Posterior vena cava (tissue), 2 donors: ENCODE results near the gene DPAGT1. TPM values are rescaled to one million over a fixed set of nuclear protein-coding genes. Genes with fewer than 3 reads are reported as not detected.
"Not testable (repeated sequence)": the region's sequence is repeated elsewhere in the genome, so short reads cannot be mapped to it uniquely, and the experiment has no call there.

Source experiments
- DNase-seq: peaks from one replicate; pipeline ENCODE4 v3.0.0-alpha.2; 2020; ENCODE audit warnings: low spot score
- intact Hi-C, 2 donors: fragments of 100-400 bp; cut with DNase I; formaldehyde crosslinking; loops; one replicate each; pipeline versions ENCODE4 v1.14.1 to v1.14.2; 2022 to 2023
- long read RNA-seq, 2 donors: library from polyadenylated mRNA; unstranded; transcript quantifications; one replicate each; pipeline ENCODE4 v2.0.0, GENCODE V29; 2020 to 2021
- total RNA-seq, 2 donors: library from RNA; stranded (reverse); fragmentation: NEBNext Ultra II Directional; extraction: Animal tissue kit (Norgen Biotek cat#: 25700); gene quantifications; one replicate each; pipeline ENCODE4 v1.2.1, GENCODE V29; 2021
- donor health status: DM: yes; HTN: yes; CAD: no.
- donor health status: DM: yes; HTN: yes; CAD: no.

DPAGT1 gene
- 10 to 100 TPM; 23.8 to 24.2 TPM for total RNA-seq
- long read RNA-seq, donor 1, transcript DPAGT1-201 (9 exons, 2,205 nt): major isoform, 8 of 10 reads
- long read RNA-seq, donor 1, partial matches to known transcripts: 0 of 10 reads
- long read RNA-seq, donor 1, other reads (novel, unspliced or antisense): 2 of 10 reads
- long read RNA-seq, donor 2, transcript DPAGT1-201 (9 exons, 2,205 nt): major isoform, 20 of 36 reads
- long read RNA-seq, donor 2, partial matches to known transcripts: 4 of 36 reads
- long read RNA-seq, donor 2, other reads (novel, unspliced or antisense): 9 of 36 reads

DNA sequence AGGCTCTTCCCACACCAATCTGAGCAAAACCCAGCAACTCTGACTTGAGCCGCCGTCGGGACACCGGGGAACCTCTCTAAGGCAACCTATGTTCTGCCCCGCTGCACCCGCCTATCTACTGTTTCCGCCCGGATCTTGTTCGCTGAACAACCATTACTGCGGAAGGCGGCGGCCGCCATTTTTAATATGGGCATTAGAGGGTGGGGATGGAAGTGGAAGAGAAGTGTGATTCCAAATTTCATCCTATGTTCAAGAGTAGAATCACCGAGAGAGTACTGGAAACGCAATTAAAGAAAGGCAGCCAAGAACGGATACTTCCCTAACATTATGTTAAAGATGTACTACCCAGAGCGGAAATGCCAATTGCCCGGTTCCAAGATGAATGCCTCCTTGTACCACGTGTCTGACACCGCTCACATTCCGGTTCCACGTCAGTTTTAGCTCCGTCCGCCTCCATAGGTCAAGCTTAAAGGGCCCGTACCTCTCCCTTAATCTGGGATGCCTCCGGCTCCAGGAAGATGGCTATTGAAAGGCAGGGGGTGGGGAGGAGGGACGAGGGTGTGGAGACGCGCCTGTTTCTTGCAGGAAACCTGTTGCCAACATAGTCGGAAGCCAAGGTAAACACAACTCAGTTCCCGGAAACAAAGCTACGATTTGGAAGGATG, at the start of gene DPAGT1:
Gene DPAGT1 (minus strand): TSS at position 95 of the 665 bp plus-strand sequence. CDS start 198 bp downstream, outside the sequence.
- peak; percentile 95 for DNase-seq
- intact Hi-C loops: no loop called here

DNA sequence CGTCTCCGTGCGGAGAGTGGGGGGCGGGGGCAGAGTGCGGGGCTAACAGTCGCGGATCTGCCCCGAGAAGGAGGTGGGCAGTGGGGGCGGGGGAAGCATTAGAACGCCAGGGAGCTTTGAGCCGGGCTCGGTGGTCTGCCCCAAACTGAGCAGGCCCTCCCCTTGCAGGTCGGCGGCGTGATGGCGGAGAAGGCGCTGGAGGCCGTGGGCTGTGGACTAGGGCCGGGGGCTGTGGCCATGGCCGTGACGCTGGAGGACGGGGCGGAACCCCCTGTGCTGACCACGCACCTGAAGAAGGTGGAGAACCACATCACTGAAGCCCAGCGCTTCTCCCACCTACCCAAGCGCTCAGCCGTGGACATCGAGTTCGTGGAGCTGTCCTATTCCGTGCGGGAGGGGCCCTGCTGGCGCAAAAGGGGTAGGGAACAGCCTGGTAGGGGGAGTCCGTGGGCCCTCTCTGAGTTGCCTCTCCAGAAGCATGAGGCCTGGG, 48.2 kb upstream of the DPAGT1 start:
- no peak for DNase-seq
- intact Hi-C loops: loop anchor here in 1 of 2 donors (10.0 kb wide), 1 partner anchor 45 kb away; no protein-coding TSS in a partner anchor

DNA sequence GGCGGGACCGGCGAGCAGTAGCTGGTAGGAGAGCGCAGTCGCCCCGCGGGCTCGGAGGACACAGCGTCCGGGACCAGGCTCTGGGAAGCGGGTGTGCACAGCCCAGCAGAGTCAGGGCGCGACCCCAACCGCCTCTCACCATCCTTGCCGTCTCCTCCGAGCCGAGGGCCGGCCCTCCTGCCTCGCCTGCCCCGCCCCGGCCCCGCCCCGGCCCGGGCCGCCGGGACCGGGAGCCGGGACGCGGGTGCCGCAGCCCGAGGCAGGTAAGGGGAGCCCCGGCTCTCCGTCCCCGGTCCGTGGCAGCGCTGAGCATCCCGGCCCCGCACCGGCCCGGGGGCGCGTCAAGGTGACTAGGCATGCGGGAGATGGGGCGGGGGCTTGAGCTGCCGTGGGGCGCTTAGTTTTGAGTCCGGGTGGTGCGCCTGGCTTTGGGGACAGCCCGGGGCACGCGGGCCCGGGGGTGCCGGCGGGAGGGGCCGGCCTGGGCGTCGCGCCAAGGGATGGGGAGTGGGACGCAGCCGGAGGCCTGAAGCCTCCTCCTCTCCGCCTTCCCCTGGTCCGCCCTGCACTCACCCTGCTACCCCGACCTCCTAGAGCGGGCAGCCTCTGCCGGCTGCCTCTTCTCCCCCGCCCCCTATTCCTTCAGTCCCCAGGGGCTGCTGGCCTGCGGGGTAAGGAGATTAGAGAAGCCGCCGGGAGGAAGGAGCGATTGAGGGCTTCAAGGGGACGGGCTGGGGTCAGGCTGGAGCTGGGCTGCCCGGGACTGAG, 47.5 kb upstream of the DPAGT1 start, which contains the start of gene ABCG4:
Gene ABCG4 (plus strand): TSS at position 35 of the 768 bp plus-strand sequence. CDS start 914 bp downstream, outside the sequence.
- DNase-seq: no peak

DNA sequence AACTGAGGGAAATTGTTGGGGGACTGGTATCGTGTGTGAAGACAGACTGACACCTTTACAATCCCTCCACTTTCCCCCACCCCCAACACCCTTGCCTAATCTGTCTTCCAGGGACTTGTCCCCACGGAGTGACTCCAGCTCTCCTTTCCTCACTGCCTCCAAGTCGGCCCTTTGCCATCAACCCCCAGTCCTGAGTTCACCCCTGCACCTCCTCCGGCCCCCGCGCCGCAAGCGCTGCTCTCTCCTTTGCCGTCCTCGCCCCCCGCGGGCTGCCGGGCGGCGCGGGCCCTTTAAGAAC, 47.0 kb upstream of the DPAGT1 start:
- no peak for DNase-seq
- intact Hi-C loops: loop anchor here in 1 of 2 donors (10.0 kb wide), 1 partner anchor 46 kb away; no protein-coding TSS in a partner anchor

More for the DNA sequence above, 47.5 kb upstream of the DPAGT1 start, which contains the start of gene ABCG4:
- intact Hi-C loops: loop anchor here in 1 of 2 donors (10.0 kb wide), 1 partner anchor 46 kb away; no protein-coding TSS in a partner anchor

DNA sequence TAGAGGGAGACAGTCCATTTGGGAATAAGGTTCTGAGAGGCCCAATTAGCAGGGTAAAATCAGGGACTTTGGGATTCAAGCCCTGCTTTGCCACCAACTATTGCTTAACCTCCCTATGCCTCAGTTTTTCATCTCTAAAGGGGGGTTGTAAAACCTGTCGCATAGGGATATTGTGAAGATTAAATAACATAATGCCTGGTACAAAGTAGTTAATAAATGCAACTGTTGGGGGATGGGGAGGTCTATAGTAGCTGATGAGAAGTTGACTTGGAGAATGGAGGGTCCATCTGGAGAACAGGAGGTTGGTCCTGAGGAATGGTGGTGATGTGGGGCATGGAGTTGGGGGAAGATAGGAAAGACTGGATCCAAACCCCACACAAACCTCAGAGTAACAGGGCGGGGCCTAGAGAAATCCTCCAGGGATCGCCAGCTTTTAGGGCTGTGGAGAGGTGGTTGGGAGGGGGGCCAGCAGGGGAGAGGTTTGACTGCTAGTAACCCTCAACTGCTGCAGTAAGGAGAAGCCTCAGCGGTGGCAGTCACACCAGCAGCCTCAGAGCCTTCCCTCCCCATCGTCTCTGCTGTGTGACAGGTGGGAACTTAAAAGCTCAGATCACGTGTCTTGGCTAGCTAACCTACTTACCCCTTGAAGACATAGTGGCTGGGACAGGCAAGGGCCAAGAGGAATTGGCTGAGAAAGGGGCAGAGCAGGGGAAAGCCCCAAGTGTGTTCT, 46.1 kb upstream of the DPAGT1 start:
- intact Hi-C loops: loop anchor here in 1 of 2 donors (10.0 kb wide), 1 partner anchor 47 kb away; no protein-coding TSS in a partner anchor
- no peak for DNase-seq

DNA sequence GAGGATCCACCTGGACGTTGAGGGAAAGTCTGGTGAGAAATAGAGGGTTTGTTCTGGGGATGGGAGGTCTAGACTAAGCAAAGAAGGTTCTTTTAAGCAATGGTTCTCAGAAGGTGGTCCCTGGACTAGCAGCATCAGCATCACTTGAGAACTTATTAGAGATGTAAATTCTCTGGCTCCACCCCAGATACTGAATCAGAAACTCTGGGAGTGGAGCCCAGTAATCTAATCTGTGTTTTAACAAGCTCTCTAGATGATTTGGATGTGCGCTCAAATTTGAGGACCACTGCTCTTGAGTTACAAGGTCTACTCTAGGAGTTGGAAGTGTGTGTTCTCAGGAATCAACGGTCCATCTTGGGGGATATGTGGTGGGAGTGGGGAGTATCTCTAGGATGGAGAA, 43.9 kb upstream of the DPAGT1 start:
- intact Hi-C loops: loop anchor here in 1 of 2 donors (10.0 kb wide), 1 partner anchor 49 kb away; no protein-coding TSS in a partner anchor
- no peak for DNase-seq

DNA sequence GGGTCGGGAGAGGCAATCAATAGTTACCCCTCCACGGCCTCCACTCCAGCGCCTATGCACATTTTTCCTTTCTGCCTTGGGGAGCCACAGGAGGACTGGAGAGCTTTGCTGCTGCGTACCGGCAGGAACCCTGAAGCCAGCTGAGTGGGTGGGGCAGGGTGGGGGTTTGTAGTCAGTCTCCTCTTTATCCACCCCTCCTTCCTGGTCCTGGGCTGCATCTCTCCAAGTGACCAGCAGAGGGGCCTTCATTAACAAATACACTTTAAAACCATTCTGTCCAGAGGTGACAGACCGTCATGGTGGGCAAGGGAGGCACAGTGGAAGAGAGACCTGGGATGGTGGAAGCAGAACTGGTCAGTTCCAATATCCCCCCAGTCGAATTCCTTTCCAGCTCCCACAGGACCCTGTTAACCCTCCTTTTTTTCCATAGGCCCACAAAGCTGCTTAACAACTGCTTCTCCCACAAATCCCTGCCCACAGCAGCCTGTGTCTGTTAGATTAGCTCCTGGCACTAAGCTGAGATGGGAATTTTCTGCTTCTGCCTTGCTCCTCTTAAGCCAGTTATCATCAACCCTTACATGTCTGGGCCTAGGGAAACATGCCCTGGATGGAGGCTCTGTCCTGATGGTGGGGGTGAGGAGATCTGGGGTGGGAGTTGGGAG, 43.3 kb upstream of the DPAGT1 start:
- DNase-seq: no peak
- intact Hi-C loops: loop anchor here in 1 of 2 donors (10.0 kb wide), 1 partner anchor 50 kb away; no protein-coding TSS in a partner anchor

DNA sequence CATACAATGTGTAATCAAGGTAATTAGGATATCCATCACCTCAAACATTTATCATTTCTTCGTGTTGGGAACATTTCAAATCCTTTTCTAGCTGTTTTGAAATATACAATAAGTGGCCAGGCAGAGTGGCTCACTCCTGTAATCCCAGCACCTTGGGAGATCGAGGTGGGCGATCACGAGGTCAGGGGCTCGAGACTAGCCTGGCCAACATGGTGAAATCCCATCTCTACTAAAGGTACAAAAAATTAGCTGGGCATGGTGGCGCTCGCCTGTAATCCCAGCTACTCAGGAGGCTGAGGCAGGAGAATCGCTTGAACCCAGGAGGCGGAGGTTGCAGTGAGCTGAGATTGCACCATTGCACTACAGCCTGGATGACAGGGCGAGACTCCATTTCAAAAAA, 37.6 kb upstream of the DPAGT1 start:
- intact Hi-C loops, DNase-seq: not testable (repeated sequence)

DNA sequence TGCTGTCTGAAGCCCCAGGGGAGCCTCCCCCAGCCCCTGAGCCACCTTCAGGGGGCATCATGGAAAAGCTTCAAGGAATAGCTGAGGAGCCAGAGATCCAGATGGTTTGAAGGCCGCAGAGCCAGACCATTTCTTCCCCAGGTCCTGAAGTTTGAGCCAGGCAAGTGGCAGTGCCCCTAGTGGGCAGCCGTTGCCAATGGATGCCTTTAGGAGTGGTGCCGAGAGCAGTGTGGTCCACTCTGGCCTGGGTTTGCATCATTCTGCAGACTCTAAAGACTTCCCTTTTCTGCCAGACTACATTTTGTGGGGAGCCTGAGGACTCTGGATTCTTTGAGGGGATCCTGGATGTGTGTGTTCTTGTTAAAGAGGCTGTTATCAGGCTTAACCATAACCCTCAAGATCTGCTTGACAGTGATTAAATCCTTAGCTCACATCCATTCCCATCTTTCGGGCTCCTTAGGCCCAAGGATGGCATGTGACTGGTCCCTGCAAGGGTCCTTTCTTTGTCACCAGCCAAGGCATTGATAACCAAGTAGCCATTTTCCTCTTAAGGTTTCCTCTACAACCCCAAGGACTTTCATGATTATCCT, 32.8 kb upstream of the DPAGT1 start:
- no peak for DNase-seq
- intact Hi-C loops: no loop called here

DNA sequence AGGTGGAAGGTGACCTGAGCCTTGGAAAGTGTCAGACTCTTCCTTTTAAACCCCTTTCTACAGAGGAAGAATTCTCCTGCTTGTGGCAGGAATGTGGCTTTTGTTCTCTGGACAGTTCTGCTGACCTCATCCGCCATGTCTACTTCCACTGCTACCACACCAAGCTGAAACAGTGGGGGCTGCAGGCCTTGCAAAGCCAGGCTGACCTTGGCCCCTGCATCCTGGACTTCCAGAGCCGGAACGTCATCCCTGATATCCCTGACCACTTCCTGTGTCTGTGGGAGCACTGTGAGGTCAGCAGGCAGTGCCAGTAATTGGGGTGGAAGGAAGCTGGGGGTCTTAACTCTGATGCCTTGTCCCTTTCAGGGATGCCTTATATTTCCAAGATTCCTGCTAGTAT, 29.0 kb upstream of the DPAGT1 start:
- intact Hi-C loops: no loop called here
- DNase-seq: no peak

DNA sequence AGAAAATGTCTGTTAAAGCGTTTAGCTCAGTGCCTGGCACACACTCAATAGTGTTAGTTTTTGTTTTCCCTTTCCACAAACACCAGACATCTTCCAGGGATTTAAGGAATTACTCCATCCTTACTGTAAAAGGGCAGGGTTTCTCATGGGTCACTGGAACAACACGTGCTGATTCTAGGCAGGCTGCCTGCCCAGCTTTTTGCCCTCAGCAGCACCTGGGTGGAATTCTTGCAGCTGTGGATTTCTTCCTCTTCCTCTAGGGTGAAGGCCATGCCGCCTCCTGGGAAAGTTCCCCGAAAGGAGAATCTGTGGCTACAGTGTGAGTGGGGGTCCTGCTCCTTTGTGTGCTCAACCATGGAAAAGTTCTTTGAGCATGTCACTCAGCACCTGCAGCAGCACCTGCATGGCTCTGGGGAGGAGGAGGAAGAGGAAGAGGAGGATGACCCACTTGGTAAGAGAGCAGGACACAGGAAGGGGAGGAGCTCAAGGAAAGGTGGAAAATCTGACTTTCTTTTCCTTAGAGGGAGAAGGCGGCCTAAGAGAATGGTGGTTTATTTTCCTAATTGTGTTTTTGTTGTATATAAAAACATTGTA, 25.1 kb upstream of the DPAGT1 start:
- no peak for DNase-seq
- intact Hi-C loops: no loop called here

DNA sequence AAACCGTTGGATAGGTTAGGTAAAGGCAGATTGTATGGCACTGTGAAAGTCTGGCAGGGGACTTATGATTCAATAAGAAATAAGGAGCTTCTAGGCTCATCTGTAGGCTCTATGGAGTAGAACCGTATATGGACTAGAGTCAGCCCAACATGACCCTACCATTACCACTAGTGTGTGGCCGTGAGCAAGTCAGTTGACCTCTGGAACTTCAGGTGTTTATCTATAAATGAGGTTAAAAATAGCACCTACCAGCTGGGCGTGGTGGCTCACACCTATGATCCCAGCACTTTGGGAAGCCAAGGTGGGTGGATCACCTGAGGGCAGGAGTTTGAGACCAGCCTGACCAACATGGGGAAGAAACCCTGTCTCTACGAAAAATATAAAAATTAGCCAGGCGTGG, 24.2 kb upstream of the DPAGT1 start:
- intact Hi-C loops: no loop called here
- no peak for DNase-seq

DNA sequence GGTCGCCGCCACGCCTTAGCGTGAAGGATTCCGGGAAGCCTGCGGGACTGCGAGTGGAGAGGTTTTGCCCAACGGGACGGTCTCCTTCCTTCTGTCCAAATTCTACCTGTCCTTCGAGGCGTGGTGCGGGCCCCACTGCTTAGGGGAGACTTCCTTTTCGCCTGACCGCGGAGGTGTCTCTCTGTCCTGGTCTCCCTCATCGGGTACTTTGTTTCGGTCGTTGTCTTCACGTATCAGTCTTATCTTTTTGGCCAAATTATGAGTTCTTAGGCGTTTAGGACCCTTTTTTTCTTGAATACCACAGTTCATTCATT, 20.1 kb upstream of the DPAGT1 start:
- intact Hi-C loops: no loop called here
- no peak for DNase-seq

DNA sequence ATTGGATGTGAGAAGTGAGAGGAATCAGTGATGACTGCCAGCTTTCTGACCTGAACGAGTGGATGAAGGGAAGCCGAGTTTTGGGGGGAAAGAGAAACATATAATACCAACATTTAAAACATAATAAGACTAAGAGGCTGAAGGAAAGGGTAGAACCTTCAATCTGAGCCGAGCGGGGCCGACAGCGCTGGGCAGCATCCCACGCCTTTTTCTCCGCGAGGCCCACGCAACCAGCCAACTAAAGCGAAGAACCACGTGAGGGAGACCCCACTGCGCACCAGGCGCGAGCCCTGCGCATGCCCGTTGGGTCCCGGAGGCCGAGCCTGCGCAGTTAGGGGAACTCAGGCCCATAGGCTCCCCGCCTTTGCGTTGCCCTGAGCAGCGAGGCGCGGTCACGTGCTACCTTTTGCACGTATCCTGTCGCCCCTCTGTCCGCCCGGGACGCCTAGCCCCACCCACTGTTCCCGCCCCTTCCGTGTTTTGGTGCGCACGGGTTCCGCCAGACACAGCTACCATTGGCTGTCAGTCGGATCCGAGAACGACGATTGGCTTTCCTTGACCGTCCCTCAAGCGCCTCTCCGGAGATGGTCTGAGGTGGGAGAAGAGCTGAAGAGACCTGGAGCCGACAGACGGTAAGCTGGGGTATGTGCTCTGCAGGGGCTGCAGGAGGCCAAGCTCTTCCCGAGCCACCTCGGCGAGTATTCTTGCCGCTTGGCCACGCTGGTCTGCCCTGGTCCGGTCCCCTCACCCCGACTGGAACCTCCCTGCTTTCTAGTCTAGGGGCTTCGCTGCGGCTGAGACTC, 19.6 kb upstream of the DPAGT1 start, which contains the start of gene HINFP:
Gene HINFP (plus strand): TSS at position 573 of the 803 bp plus-strand sequence. CDS start 5,365 bp downstream, outside the sequence.
- peak; percentile 100 for DNase-seq
- intact Hi-C loops: no loop called here

DNA sequence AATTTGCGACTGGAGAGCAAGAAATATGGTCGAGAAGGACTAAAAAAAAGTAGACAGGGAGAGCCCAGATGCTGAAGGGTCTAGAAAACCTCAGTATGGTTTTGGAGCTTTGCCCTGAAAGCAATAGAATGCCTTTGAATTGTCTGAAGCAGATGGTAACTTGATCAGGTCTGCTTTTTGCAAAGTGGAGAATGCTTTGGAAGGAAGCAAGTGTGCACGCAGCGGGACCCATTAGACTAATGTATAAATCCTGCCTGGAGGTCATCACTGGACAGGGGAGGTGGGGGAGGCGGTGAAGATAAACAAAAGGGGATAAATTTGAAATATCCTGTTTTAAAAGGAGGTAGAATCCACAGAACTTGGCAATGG, 19.0 kb upstream of the DPAGT1 start:
- DNase-seq: no peak
- intact Hi-C loops: no loop called here

DNA sequence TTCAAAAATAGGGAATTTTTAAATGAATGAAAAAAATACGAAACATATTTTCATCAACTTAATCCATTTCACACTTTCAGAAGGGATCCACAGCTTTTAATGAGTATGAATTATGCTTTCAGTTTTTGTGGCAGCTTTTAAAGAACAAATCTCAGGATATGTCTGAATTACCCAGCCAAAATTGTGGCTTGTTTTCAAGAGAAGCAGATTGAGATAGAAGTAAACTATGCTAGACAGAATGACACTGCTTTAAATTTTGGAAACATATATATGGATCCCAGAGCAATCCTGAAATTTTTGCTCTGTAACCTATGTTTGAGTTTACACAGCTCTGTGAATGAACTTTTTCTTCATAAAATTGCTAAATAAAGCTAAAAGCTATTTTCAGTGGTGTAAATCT, 17.3 kb upstream of the DPAGT1 start:
- intact Hi-C loops: no loop called here
- no peak for DNase-seq

DNA sequence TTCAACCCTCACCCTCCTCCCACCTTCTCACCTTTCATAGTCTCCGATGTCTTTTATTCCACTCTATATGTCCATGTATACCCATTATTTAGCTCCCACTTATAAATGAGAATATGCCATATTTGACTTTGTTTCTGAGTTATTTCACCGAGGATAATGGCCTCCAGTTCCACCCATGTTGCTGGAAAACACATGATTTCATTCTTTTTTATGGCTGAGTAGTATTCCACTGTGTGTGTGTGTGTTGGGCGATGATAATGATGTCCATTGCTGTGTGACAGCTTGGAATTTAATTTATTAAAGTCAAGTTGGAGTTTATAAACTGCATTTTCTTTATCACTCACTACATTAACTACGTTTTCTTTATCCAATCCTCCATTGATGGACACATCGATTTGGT, 16.6 kb upstream of the DPAGT1 start:
- no peak for DNase-seq
- intact Hi-C loops: no loop called here
